Head of caudate nucleus (tissue), 42 donors: ENCODE measurements around the gene NPR1.
A peak's percentile ranks its signal among the peaks of the same experiment; 100 is the strongest.
"Not testable (repeated sequence)": the region's sequence is repeated elsewhere in the genome, so short reads cannot be mapped to it uniquely, and the experiment has no call there.

Source experiments
- DNase-seq, 42 donors: peaks; one replicate each; pipeline versions ENCODE4 v3.0.0 to v3.0.0-alpha.2; 2020 to 2021; ENCODE audit warnings: mixed read lengths in 7 of 42
- intact Hi-C: fragments of 100-400 bp; cut with DNase I; formaldehyde crosslinking; loops from one replicate; pipeline ENCODE4 v1.15.0; 2022

The NPR1 gene

GRCh38 chr1:153697191-153698019 is 18.9 kb downstream of the NPR1 start:
- DNase-seq: no peak
- intact Hi-C loops: no loop called here

GRCh38 chr1:153698020-153698922 is 19.8 kb downstream of the NPR1 start:
- intact Hi-C loops: no loop called here

GRCh38 chr1:153698923-153699714 is 20.6 kb downstream of the NPR1 start:
- intact Hi-C loops: no loop called here

More at GRCh38 chr1:153698020-153698922, 19.8 kb downstream of the NPR1 start:
- DNase-seq: peak in 40 of 42 donors; percentile 6 to 76 (median 38)

GRCh38 chr1:153699768-153700167 is 21.3 kb downstream of the NPR1 start:
- intact Hi-C loops: no loop called here

More at GRCh38 chr1:153698923-153699714, 20.6 kb downstream of the NPR1 start:
- DNase-seq: no peak

DNA sequence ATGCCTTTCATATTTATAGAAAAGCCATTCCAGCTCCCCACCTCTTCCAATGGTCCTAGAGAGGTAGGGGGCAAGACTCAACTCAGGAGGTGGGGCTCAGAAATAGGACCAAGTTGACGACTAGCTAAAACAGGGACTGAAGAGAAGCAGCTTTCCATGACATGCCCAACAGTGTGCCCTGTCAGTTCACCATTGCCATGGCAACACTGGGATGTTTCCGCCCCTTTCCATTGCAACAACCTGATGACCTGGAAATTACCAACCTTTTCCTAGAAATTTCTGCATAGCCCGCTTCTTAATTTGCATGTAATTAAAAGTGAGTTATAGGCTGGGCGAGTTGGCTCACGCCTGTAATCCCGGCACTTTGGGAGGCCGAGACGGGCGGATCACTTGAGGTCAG is 27.0 kb downstream of the NPR1 start:
- DNase-seq: no peak
- intact Hi-C loops: no loop called here

More at GRCh38 chr1:153699768-153700167, 21.3 kb downstream of the NPR1 start:
- peak in 16 of 42 donors; percentile 11 to 62 (median 28) for DNase-seq

- intact Hi-C loops: no loop called here
- DNase-seq: no peak
These were observed 32.5 kb downstream of the NPR1 start for GRCh38 chr1:153711026-153711425.

DNA sequence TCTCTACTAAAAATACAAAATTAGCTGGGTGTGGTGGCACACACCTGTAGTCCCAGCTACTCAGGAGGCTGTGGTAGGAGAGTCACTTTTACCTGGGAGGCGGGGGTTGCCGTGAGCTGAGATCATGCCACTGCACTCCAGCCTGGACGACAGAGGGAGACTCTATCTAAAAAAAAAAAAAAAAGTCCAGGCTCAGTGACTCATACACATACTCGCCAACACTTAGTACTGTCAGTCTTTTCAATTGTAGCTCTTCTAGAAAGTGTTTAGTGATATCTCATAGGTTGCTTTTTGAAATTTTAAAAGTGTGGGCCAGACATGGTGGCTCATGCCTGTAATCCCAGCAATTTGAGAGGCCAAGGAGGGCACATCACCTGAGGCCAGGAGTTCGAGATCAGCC is 37.7 kb downstream of the NPR1 start:
- intact Hi-C loops, DNase-seq: not testable (repeated sequence)

- intact Hi-C loops: no loop called here
- no peak for DNase-seq
These were observed 38.8 kb downstream of the NPR1 start for GRCh38 chr1:153717330-153717729.

GRCh38 chr1:153723687-153724086 is 45.2 kb downstream of the NPR1 start:
- intact Hi-C loops: no loop called here
- DNase-seq: no peak

DNA sequence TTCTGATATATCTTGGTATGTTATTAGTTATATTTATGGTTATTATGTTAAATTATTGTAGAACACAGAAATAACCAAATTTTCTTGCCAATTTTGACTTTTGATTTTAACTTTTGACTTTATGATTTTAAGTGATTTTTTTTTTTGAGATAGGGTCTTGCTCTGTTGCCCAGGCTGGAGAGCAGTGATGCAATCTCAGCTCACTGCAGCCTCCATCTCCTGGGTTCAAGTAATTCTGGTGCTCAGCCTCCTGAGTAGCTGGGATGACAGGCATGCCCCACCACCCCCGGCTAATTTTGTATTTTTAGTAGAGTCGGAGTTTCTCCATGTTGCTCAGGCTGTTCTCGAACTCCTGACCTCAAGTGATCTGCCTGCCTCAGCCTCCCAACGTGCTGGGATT is 46.1 kb downstream of the NPR1 start:
- intact Hi-C loops, DNase-seq: not testable (repeated sequence)

GRCh38 chr1:153727463-153728304 is 49.2 kb downstream of the NPR1 start, which contains the start of gene INTS3:
Gene INTS3 (plus strand): TSS chr1:153728050. CDS start chr1:153728635, 585 bp downstream.
- peak; percentile 99 to 100 (median 100) for DNase-seq
- intact Hi-C loops: no loop called here

DNA sequence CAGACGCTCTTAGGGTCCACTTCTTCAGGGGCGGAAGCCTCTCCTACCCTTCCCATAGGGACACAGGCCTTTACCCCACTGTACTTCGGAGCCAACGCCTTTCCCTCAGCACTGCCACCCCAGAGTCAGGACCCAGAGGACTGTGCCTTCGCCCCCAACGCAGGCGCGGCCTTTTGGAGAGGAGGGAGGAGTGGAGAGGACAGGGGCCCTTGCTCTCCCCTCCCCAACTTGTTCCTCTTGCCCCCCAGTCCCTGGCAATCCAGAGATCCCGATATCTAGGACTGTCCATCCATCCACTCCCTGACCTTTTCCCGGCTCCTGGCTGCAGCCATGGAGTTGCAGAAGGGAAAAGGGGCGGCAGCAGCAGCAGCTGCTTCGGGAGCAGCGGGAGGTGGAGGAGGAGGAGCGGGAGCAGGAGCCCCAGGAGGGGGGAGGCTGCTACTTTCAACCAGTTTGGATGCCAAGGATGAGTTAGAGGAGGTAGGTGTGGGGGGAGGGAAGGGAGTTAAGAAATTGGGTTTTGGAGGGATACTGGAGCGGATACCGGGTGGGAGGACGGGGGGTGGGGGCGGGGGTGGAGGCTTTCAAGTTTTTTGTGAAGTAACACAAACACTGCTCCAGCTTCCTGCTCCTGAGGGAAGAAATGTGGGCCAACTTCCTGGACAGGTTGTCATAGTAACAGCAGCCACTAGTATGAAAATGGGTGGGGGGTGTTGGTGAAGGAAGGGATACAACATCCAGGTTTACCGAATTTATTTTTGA is 50.0 kb downstream of the NPR1 start:
- DNase-seq: peak; percentile 11 to 86 (median 56)
- intact Hi-C loops: no loop called here

DNA sequence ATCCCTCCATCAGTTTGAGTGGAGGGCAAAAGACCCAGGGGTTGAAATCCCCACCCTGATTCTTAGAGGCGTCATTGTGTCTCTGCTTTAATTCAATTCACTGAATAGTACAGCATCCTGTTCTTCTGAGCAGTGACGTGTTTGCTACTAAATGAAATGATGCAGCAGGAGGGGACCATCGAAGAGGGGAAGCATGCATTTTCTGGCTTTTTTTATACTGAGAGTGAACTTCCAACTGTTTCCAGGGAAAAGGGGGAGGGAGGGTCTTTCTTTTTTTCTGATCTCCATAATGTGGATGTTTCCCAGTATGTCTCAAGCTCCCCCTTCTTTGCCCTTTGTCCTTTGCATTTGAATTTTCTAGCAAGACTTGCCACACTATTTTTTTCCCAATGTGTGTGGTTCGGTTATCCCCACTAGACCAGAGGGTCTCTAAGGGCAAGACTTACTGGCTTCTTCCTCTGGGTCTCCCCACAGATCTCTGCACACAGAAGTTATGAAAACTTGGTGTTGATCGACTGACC is 52.0 kb downstream of the NPR1 start:
- DNase-seq: no peak
- intact Hi-C loops: no loop called here

- no peak for DNase-seq
- intact Hi-C loops: no loop called here
These were observed 55.5 kb downstream of the NPR1 start for GRCh38 chr1:153733970-153734369.

- intact Hi-C loops: no loop called here
- no peak for DNase-seq
These were observed 56.1 kb downstream of the NPR1 start for GRCh38 chr1:153734396-153735089.

GRCh38 chr1:153735090-153735420 is 56.6 kb downstream of the NPR1 start:
- no peak for DNase-seq
- intact Hi-C loops: no loop called here

GRCh38 chr1:153741986-153742385 is 63.5 kb downstream of the NPR1 start:
- intact Hi-C loops: loop anchor here (10.0 kb wide), 1 partner anchor 57 kb away; no protein-coding TSS in a partner anchor
- no peak for DNase-seq
